ENCODE measurements around the gene IFITM1. TPM values are rescaled to one million over a fixed set of nuclear protein-coding genes. Genes with fewer than 3 reads are reported as not detected.

IFITM1 gene
- total RNA-seq, 1 donor from 2014 or later: 21.2 TPM

- Mint-ChIP-seq H3K9me3 (no peaks in the 10 kb centered on the region), H3K4me1 (peaks cover 40% of the 10 kb centered on the region), H3K27me3 (no peaks in the 10 kb centered on the region), H3K27ac (peak overlapping the region; percentile 99), H3K4me3 (peak overlapping the region; percentile 90), H3K36me3 (ENCODE audit: low read depth) (peaks cover 3% of the 10 kb centered on the region)
- peak; percentile 54 for DNase-seq
- intact Hi-C loops (cut with micrococcal nuclease): loop anchor here (1.0 to 2.0 kb wide), 7 partner anchors 11 to 87 kb away; partner anchors contain the start of genes BET1L, PGGHG, PSMD13 and RIC8A
- ChIA-PET CTCF (interaction anchor here (4.2 kb wide), 1 partner anchor 18 kb away, joined by 28 read pairs; no protein-coding TSS in a partner anchor), POLR2A (interaction anchor here (1.0 to 4.2 kb wide), 13 partner anchors 12 to 237 kb away, joined by 3 to 74 read pairs (median 31); partner anchors contain the start of genes BET1L, IFITM2, PGGHG and PSMD13)
- TF ChIP-seq CTCF (IDR thresholded peaks at IDR 0.05): no peak
- ATAC-seq (ENCODE audit: low read depth): peak; percentile 71
Observed at GRCh38 chr11:269146-269890, 44.5 kb upstream of the IFITM1 start.

GRCh38 chr11:270451-271318 lies 43.2 kb upstream of the IFITM1 start:
- DNase-seq: no peak
- Mint-ChIP-seq H3K27ac (peak overlapping the region; percentile 99), H3K4me3 (no peak overlapping the region), H3K36me3 (ENCODE audit: low read depth) (peaks cover 3% of the 10 kb centered on the region), H3K9me3 (no peaks in the 10 kb centered on the region), H3K27me3 (no peaks in the 10 kb centered on the region), H3K4me1 (peaks cover 50% of the 10 kb centered on the region)
- no peak for TF ChIP-seq CTCF (IDR thresholded peaks at IDR 0.05)
- ChIA-PET POLR2A (interaction anchor here (1.0 to 1.1 kb wide), 2 partner anchors 18 to 45 kb away, joined by 3 read pairs; partner anchors contain the start of gene PGGHG), CTCF (interaction anchor here (1.5 kb wide), 1 partner anchor 20 kb away, joined by 4 read pairs; no protein-coding TSS in a partner anchor)
- no peak for ATAC-seq (ENCODE audit: low read depth)
- intact Hi-C loops (cut with micrococcal nuclease): no loop called here

GRCh38 chr11:271319-271715 lies 42.5 kb upstream of the IFITM1 start:
- no peak for DNase-seq
- intact Hi-C loops (cut with micrococcal nuclease): no loop called here

GRCh38 chr11:272195-272930 lies 41.5 kb upstream of the IFITM1 start:
- ATAC-seq (ENCODE audit: low read depth): no peak
- no peak for TF ChIP-seq CTCF (IDR thresholded peaks at IDR 0.05)
- Mint-ChIP-seq H3K27ac (peak overlapping the region; percentile 5), H3K36me3 (ENCODE audit: low read depth) (peaks cover 3% of the 10 kb centered on the region), H3K27me3 (no peaks in the 10 kb centered on the region), H3K9me3 (peaks cover 3% of the 10 kb centered on the region), H3K4me3 (no peak overlapping the region), H3K4me1 (peaks cover 45% of the 10 kb centered on the region)
- intact Hi-C loops (cut with micrococcal nuclease): no loop called here
- CTCF ChIA-PET: interaction anchor here (1.5 kb wide), 1 partner anchor 22 kb away, joined by 4 read pairs; no protein-coding TSS in a partner anchor
- POLR2A ChIA-PET: no interaction called here
- DNase-seq: no peak

More at GRCh38 chr11:271319-271715, 42.5 kb upstream of the IFITM1 start:
- no peak for TF ChIP-seq CTCF (IDR thresholded peaks at IDR 0.05)
- ChIA-PET CTCF (interaction anchor here (1.5 kb wide), 1 partner anchor 21 kb away, joined by 4 read pairs; no protein-coding TSS in a partner anchor), POLR2A (no interaction called here)
- peaks cover 50% of the 10 kb centered on the region for H3K4me1 Mint-ChIP-seq
- H3K27me3 Mint-ChIP-seq: no peaks in the 10 kb centered on the region
- H3K4me3 Mint-ChIP-seq: no peak overlapping the region
- peaks cover 3% of the 10 kb centered on the region for H3K36me3 Mint-ChIP-seq (ENCODE audit: low read depth)
- ATAC-seq (ENCODE audit: low read depth): no peak
- no peak overlapping the region for H3K27ac Mint-ChIP-seq
- H3K9me3 Mint-ChIP-seq: no peaks in the 10 kb centered on the region

Data from activated B cell treated with CpG ODN at 0.5 μM for 24 hours (primary cell).